GM19438 (cell line): Measurements from ENCODE around the gene ACSF3.

Source experiments
- ATAC-seq: cut with Tn5 transposase; IDR thresholded peaks from one replicate; pipeline ENCODE4 v1.9.1; 2021; ENCODE audit warnings: low read depth; ENCODE audit not compliant: unreplicated experiment

The ACSF3 gene

DNA sequence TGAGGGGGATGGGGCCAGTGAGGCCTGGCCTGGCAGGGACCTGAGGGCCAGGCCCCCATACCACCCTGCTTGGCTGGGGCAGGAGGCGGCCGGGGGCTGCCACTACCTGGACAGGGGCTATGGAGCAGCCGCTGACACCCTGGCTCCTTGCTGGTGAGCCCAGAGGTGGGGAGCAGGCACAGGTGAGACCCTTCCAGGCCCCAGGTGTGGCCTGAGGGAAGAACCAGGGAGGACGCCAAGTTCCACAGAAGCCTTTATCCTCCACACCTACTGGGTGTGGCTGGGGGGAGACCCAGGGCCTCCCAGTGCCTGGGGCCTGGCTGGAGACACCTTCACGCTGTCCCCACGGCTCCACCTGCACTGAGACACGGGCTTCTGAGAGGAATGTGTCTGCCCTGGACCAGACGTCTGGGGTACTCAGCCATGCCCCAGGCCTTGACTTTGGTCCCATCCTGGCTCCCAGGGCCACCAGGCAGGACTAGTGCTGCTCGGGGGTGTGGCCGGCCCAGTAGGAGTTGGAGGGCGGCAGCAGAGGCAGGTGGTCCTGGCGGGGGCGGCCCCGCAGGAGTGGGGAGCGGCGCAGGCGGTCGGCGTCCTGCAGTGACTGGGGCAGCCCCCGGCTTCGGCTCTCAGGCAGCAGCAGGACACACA is 102.0 kb downstream of the ACSF3 start:
- no peak for ATAC-seq

DNA sequence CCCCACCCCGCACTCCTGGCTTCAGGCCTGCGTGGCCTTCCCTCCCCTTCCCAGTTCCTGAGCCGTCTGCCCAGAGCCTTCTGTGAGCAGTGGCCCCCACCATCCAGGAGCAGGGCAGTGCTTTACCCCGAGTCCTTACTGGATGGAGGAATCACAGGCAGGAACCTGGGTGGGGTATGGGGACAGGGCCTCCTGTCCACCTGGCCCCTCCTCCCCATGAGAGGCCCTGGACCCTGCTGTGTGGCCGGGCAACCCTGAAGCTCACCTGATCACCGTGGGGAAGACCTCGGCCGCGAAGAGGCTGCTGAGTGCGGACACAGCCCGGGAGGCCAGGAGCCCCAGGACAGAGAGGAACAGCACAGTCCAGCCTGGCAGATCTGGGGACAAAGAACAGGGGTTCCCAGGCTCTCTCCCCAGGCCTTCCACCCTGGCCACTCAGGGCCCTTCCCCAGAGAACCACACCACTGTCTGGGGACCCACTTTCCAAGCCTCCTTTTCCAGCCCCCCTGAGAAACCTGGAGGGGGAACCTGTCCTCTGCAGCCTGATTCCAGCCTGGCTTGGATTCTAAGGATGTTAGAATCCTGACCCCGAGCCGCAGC is 103.5 kb downstream of the ACSF3 start:
- no peak for ATAC-seq

DNA sequence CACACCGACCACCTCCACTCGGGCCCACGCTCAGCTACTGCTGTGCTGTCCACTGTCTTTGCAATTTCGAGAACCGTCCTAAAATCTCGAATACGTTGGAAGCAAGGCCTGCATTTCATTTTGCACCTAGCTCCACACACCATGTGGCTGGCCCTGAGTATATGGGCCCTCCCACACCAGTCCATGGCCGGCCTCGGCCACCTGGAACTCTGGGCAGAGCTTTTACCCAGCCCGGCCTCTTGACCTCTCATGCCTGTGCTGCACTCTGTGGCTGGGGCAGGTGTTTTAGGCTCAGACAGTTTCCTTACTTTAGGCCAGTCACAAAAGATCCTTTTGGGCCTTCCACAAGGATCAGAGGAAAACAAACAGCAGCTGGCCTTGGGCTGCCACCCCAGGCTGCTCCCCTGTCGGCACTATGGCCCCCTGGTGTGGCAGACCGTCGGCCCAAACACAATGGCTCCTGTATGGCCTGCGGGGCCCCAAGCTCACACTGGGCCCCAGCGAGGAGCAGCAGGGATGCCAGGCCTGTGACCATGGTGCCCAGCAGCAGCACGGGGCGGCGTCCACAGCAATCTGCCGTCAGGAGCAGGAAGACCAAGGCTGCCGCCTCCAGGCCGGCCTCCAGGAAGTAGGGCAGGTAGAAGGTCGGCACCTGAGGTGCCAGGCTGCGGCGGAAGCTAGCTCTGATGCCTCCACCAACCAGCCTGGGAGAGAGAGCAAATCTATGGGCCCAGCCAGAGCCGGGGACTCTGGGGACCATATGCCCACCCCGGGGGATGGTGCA is 104.2 kb downstream of the ACSF3 start:
- no peak for ATAC-seq

DNA sequence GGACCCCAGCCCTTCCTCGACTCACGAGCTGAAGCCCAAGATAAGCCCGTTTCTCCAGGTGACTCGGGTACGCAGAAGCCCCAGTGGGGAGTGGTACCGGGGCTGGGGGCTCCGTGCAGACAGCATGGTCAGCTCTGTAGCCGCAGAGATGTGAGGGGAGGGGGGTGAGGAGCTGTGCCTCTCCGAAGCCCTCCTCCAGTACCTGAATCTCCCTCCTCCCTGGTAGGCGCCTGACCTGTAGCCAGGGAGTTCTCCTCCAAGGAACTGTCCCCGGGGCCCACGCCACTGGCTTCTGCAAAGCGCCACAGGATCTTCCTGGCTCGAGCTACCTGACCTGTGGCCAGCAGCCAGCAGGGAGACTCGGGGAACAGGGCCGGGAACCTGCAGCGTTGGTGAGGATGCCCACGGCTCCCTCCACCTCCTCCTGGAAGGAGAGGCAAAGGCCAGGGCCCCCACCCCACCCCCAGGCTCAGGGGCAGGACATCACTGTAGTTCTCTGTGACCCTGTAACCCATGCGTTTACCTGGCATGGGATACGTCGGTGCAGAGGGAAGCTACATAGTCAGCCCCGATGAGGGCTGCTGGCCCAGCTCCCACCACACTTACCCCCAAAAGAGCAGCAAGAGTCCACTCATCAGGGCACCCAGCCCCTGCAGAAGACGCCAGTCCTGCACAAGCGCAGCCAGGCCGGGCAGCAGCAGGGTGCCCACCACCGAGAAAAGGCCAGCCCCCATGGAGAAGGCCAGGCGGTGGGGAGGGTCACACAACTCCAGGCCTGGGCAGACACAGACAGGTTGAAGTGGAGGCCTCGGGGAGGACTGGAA is 105.0 kb downstream of the ACSF3 start:
- ATAC-seq, result no peak

DNA sequence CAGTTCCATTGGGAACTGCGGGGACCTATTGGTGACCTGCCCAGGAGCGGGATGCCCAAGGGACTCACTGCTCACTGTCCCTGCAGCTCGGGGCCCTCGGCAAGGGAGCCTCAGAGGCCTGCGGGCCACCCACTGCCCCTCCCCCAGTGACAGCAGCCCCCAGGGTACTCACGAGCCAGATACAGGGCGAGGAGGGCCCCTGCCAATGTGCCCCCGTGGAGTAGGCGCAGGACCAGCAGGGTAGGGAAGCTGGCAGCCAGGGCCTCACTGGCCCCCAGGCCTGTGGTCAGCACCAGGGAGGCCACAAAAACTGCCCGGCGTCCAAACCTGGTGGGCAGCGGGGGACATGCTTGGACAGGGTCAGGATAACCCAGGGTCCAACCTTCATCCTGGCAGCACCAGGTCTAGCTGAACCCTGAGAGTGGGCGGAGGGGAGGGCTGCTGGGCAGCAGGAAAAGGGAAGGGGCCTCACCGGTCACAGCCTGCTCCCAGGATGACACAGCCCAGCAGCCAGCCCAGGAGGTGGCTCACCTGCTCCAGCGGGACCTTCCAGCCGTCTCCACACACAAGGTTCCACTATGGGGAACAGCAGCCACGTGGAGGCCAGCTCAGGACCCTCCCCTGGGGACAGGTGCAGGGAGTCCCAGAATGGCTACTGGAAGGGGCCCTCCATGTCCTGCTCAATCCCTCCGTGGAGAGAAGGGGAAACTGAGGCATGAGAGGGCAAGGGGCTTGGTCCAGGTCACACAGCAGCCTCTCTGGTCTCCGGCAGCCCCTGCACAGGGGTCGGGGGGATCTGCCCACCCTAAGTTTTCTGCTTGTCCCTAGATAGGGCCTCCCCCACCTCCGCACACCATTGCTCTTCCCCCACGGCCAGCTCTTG is 105.8 kb downstream of the ACSF3 start:
- no peak for ATAC-seq

DNA sequence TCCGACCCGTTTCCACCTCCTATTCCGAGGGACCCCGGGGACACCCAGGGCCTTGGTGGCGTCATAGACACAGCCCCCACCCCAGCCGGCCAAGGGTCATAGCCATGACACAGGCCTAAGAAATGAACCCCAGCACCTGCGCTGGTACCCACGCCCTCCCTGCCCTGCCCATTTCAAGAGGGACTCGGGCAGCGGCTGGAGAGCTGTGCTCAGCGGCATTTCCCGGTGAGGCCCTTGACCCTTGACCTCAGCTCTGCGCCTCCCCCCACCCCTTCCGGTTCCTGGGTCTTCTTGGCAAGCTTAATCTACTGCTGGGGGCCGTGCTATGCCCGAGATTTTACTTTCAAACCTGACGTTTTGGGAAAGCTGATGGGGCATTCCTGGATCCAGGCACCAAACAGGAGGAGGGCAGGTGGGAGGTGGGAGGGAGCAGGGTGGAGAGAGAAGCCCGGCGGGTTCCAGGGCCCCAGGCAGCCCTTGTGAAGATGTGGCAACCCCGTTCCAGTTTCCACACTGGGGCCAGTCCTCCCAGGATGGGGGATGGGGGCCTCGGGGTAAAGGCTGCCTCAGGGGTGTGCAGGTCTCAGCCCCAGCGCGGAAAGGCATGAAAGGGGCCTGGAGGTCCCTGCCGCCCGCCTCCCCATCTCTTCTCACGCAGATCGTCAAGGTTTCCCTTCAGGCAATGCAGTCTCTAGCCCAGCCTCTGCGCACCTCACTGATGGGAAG is 106.6 kb downstream of the ACSF3 start, which contains the start of gene SLC22A31:
TSS of gene SLC22A31 (minus strand) at position 414 of the 726 bp plus-strand sequence. CDS start at position 378, 36 bp downstream.
- no peak for ATAC-seq

DNA sequence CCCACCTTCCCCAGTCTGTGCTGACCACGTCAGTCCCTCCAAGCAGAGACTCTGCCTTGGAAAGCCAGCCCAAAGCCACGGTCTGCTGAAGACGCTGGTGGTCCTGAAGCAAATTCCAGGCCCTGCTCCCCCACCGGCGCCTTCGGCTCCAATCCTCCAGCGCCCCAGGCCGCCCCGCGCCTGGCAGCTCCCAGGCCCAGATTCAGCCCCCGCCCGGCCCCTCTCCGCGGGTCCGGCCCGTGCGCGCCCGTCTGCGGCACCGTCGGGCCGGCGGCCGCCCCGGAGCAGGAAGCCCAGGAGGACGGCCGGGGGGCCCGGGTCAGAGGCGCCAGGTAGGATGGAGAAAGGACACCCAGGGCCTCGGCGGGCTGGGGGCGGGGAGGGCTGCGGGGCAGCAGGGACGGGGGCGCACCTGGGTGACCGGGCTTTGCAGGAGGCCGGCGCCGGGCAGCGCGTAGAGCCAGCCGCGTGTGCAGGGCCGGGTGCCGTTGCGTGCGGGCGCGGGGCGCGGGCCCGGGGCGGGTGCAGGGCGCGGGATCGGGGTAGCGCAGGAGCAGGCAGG is 107.3 kb downstream of the ACSF3 start:
- no peak for ATAC-seq

DNA sequence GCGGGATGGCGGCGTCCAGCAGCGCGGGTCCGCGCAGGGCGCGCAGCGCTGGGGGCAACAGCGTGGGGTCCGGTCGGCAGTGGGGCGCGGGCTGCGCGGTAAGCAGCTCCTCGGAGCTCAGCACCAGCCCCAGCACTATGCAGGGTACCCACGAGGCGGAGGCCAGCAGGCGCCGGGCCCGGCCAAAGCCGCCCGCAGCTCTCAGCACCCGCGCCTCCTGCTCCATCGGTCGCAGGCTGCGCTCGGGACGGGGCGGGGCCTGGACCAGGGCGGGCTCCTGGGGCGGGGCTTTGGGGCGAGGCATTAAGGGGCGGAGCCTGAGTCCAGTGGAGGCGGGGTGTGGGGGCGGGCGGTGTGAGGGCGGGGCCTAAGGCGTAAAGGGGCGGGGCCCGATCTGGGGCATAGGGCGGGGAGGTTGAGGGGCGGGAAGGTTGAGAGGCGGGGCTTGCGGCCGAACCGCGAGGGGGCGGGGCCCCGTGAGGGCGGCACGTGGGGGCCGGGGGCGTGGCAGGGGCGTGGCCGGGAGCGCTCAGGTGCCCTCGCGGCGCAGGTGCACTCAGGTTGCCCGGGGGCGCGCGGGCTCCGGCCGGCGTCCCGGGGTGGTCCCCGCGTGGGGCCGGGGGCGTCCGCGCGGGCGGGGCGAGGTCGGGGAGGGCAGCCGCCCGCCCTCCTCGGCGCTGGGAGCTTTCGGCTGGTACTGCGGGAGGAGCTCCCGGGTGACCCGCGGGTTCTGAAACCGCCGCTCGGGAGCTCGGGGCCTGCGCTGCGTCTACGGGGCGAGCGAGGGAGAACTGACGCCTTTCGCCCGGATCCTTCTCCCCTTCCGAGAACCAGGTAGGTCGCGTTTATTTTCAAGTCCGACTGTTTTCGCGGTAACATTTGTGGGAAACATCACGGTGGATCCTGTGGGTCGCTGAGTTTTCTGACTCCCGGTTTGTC is 108.1 kb downstream of the ACSF3 start:
- ATAC-seq, result no peak

DNA sequence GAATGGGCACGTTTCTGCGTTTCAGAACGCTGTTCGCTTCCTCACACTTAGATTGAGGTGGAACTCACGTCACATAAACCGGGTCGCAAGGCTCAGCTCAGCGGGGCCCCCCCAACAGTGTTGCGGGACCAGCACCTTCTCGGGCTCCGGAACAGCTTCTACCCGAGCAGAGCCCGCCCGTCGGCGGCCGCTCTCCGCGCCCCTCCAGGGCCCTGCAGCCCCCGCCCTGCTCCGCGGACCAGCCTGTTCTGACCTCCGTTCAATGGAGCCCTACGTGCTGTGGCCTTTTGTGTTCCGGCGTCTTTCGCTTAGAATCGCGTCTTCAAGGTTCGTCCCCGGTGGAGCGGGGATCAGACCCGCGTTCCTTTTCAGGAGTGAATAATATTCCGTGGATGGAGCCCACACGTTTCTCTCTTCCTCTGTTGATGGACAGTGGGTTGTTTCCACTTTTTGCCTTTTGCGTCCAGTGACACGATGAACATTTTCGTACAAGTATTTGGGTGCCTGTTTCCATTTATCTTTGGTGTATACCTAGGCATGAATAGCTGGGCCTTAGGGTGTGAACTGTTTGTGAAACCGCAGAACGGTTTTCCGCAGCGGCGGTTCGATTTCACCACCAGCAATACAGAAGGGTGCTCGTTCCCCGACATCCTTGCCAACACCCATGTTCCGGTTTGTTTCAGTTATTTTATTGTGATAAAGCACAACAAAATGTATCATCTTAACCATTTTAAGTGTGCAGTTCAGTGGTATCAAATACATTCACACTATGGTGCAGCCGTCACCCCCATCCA is 109.0 kb downstream of the ACSF3 start:
- ATAC-seq, result no peak
